ENCODE data around the gene DHRS13.

The DHRS13 gene

DNA sequence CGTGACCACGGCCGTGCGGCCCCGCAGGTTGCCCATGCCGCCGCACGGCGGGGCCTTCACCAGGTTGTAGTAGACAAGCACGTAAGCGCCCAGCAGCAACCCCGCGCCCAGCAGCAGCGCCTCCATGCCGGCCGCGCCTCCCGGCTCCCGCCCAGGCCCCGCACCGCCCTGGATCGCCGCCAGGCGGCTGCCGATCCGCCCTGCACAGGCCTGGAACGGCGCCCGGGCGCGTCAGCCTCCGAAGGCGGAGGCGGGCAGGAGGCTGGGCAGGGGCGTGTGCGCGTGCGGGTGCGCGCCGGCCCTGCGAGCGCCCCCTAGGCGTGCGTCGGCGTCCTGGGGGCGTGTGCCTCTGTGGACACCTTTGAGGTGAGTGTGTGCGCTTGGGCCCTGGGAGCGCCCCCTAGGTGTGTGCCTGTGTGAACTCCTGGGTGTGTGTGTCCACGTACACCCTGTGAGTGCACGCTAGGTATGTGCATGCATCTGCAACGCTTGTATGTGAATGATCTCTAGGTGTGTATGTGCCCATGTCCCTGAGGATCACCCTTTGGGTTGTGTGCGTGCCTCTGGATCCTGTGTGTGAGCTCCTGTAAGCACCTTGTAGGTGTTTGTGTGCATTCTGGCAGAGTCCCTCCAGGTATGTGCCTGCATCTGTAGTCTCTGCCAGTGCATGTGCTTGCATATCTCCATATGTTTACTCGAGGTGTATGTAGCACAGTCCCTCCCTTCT, at the start of gene DHRS13:
Gene DHRS13, minus strand, starts transcription at position 261 of the 727 bp plus-strand sequence. Its CDS starts 135 bp downstream, at position 126.
- Histone ChIP-seq H3K4me1 (ENCODE audit: insufficient read depth, insufficient read length) (no peaks in the 10 kb centered on the region), H3K9ac (ENCODE audit: insufficient read length, low read depth) (peak within 1 kb of the TSS; percentile 76), H3K27me3 (ENCODE audit: insufficient read depth, insufficient read length) (no peaks in the 10 kb centered on the region), H3K4me3 (ENCODE audit: insufficient read length, low read depth) (peak within 1 kb of the TSS; percentile 71), H3K36me3 (ENCODE audit: insufficient read depth, insufficient read length, low read length) (peaks cover 50% of the 10 kb centered on the region), H3K9me3 (ENCODE audit: insufficient read depth, low read length) (peaks cover 48% of the 10 kb centered on the region; the same call in 1 of the 2 replicates)
- peak; percentile 89 for DNase-seq (ENCODE audit: low read depth, low spot score)
- no peak for TF ChIP-seq YY1 (IDR thresholded peaks at IDR 0.05; ENCODE audit: insufficient read depth, insufficient read length)
- no peak for TF ChIP-seq SUZ12 (IDR thresholded peaks at IDR 0.05; ENCODE audit: extremely low read depth, insufficient read depth, insufficient read length)
- TF ChIP-seq ZNF274 (IDR thresholded peaks at IDR 0.05; ENCODE audit: low read depth, low read length): no peak

DNA sequence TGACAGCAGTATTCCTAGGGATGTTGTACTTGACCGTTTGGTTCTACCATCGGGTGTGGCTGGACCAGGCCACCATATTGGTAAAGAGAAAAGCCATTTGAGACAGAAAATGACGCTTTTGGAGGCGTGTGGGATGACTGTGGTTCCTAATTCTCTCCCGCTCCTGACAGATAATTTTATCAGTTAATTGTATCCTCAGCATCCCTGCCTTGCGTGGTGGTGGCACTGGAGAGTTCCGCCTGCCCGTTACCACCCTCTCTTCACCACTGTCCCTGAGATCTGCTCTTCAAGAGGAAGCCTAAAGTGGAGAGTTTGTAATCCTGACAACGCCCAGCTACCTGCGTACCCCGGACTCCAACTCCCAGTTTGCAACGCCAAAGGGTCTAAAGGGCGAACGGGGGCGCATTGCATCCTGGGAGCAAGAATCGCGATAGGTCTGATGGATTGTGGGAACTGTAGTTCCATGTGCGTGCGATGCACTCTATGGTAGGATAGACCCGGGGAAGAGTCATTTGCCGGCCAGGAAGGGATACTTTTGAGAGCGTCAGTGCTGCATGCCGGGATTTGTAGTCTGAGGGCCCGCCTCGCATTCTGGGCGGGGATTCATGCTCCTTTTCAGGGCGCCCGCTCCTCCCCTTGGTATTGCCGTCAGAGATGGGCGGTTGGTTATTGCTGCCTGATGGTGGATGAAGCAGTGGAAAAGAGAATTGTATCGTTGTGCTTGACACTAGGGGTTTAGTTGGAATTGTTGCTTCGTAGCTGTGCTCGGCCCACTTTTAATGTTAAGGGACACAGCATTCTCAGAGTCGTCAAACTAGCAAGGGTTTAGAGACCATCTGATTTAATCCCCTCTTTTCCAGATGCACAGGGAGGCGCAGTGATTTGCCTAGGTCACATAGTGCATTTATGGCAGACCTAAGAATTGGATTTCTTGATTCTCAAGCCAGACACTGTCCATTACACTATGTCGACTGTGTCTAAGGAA, 49.4 kb upstream of the DHRS13 start:
- H3K4me3 ChIP-seq (ENCODE audit: insufficient read length, low read depth): peak overlapping the region; percentile 57
- no peaks in the 10 kb centered on the region for H3K9me3 ChIP-seq (ENCODE audit: insufficient read depth, low read length)
- DNase-seq (ENCODE audit: low read depth, low spot score): peak; percentile 95

GRCh38 chr17:28951428-28951990, 48.6 kb upstream of the DHRS13 start, which contains the start of gene PHF12:
Gene PHF12 (minus strand): TSS chr17:28951518. CDS start chr17:28950960, 558 bp downstream.
- no peaks in the 10 kb centered on the region for H3K4me1 ChIP-seq (ENCODE audit: insufficient read depth, insufficient read length)
- TF ChIP-seq ZNF274 (IDR thresholded peaks at IDR 0.05; ENCODE audit: low read depth, low read length) (no peak), YY1 (IDR thresholded peaks at IDR 0.05; ENCODE audit: insufficient read depth, insufficient read length) (peak; percentile 71)
- no peaks in the 10 kb centered on the region for H3K9me3 ChIP-seq (ENCODE audit: insufficient read depth, low read length)
- no peaks in the 10 kb centered on the region for H3K27me3 ChIP-seq (ENCODE audit: insufficient read depth, insufficient read length)
- H3K9ac ChIP-seq (ENCODE audit: insufficient read length, low read depth): peak within 1 kb of the TSS; percentile 93
- H3K36me3 ChIP-seq (ENCODE audit: insufficient read depth, insufficient read length, low read length): peaks cover 8% of the 10 kb centered on the region
- H3K4me3 ChIP-seq (ENCODE audit: insufficient read length, low read depth): peak within 1 kb of the TSS; percentile 84
- DNase-seq (ENCODE audit: low read depth, low spot score): peak; percentile 98

More for the DNA sequence above, 49.4 kb upstream of the DHRS13 start:
- TF ChIP-seq SUZ12 (IDR thresholded peaks at IDR 0.05; ENCODE audit: extremely low read depth, insufficient read depth, insufficient read length): no peak
- no peak for TF ChIP-seq ZNF274 (IDR thresholded peaks at IDR 0.05; ENCODE audit: low read depth, low read length)
- peak; percentile 34 for TF ChIP-seq YY1 (IDR thresholded peaks at IDR 0.05; ENCODE audit: insufficient read depth, insufficient read length)
- H3K4me1 ChIP-seq (ENCODE audit: insufficient read depth, insufficient read length): no peaks in the 10 kb centered on the region
- no peaks in the 10 kb centered on the region for H3K27me3 ChIP-seq (ENCODE audit: insufficient read depth, insufficient read length)
- H3K9ac ChIP-seq (ENCODE audit: insufficient read length, low read depth): peak overlapping the region; percentile 69
- peaks cover 8% of the 10 kb centered on the region for H3K36me3 ChIP-seq (ENCODE audit: insufficient read depth, insufficient read length, low read length)

DNA sequence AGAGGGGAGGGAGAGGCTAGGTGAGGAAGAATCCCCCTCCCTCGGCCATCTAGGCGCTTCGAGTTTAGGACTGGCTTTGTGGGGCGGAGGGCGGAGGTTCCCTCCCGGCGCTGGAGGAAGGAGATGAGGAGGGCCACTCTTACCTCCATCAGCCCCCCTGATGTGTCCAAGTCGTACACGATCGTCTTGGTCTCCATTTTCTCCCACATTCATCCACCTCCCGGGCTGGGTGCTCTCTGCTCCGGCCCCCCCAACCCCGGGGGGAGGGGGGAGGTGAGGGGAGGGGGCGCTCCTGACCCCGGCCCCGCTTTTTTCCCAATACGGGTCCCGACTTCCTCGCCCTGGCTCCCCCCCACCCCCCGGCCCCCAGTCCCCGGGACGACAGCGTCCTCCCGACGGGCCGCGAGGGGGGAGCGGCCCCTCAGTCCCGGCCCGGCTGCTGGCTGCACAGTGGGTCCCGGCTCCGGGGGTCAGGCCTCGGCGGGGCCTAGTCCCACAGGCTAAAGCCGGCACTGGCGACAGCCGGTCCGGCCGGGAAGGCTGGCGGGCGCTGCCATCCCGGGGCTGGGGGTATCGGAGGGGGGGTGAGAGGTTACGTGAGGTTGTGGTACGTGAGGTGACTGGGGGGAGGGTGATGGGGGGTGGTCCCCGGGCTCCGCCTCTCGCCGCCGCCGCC, 48.0 kb upstream of the DHRS13 start:
- peak overlapping the region; percentile 84 for H3K4me3 ChIP-seq (ENCODE audit: insufficient read length, low read depth)
- no peaks in the 10 kb centered on the region for H3K27me3 ChIP-seq (ENCODE audit: insufficient read depth, insufficient read length)
- TF ChIP-seq SUZ12 (IDR thresholded peaks at IDR 0.05; ENCODE audit: extremely low read depth, insufficient read depth, insufficient read length) (no peak), ZNF274 (IDR thresholded peaks at IDR 0.05; ENCODE audit: low read depth, low read length) (no peak), YY1 (IDR thresholded peaks at IDR 0.05; ENCODE audit: insufficient read depth, insufficient read length) (no peak)
- peak overlapping the region; percentile 93 for H3K9ac ChIP-seq (ENCODE audit: insufficient read length, low read depth)
- no peaks in the 10 kb centered on the region for H3K9me3 ChIP-seq (ENCODE audit: insufficient read depth, low read length)
- peaks cover 8% of the 10 kb centered on the region for H3K36me3 ChIP-seq (ENCODE audit: insufficient read depth, insufficient read length, low read length)
- no peak for DNase-seq (ENCODE audit: low read depth, low spot score)
- H3K4me1 ChIP-seq (ENCODE audit: insufficient read depth, insufficient read length): no peaks in the 10 kb centered on the region

GRCh38 chr17:28950017-28950751, 47.3 kb upstream of the DHRS13 start:
- no peak for TF ChIP-seq SUZ12 (IDR thresholded peaks at IDR 0.05; ENCODE audit: extremely low read depth, insufficient read depth, insufficient read length)
- no peak for TF ChIP-seq YY1 (IDR thresholded peaks at IDR 0.05; ENCODE audit: insufficient read depth, insufficient read length)
- TF ChIP-seq ZNF274 (IDR thresholded peaks at IDR 0.05; ENCODE audit: low read depth, low read length): no peak
- no peaks in the 10 kb centered on the region for H3K27me3 ChIP-seq (ENCODE audit: insufficient read depth, insufficient read length)
- peak overlapping the region; percentile 93 for H3K9ac ChIP-seq (ENCODE audit: insufficient read length, low read depth)
- peaks cover 8% of the 10 kb centered on the region for H3K36me3 ChIP-seq (ENCODE audit: insufficient read depth, insufficient read length, low read length)
- H3K4me1 ChIP-seq (ENCODE audit: insufficient read depth, insufficient read length): no peaks in the 10 kb centered on the region
- H3K9me3 ChIP-seq (ENCODE audit: insufficient read depth, low read length): no peaks in the 10 kb centered on the region
- no peak for DNase-seq (ENCODE audit: low read depth, low spot score)
- H3K4me3 ChIP-seq (ENCODE audit: insufficient read length, low read depth): peak overlapping the region; percentile 84

Data from NT2/D1 (cell line).